ENCODE measurements around the gene TTC7B.
A peak's percentile ranks its signal among the peaks of the same experiment; 100 is the strongest.

Gene TTC7B

GRCh38 chr14:90805662-90806540 is 10.3 kb downstream of the TTC7B start:
- DNase-seq (ENCODE audit: low read depth, low spot score), result no peak

GRCh38 chr14:90805084-90805391 is 11.2 kb downstream of the TTC7B start:
- no peak for DNase-seq (ENCODE audit: low read depth, low spot score)

GRCh38 chr14:90804292-90805083 is 11.7 kb downstream of the TTC7B start:
- no peak for DNase-seq (ENCODE audit: low read depth, low spot score)

GRCh38 chr14:90803249-90803648 is 13.0 kb downstream of the TTC7B start:
- no peak for DNase-seq (ENCODE audit: low read depth, low spot score)

- DNase-seq (ENCODE audit: low read depth, low spot score), result no peak
Observed at GRCh38 chr14:90799420-90799819, 16.8 kb downstream of the TTC7B start.

GRCh38 chr14:90797919-90798318 is 18.3 kb downstream of the TTC7B start:
- no peak for DNase-seq (ENCODE audit: low read depth, low spot score)

- no peak for DNase-seq (ENCODE audit: low read depth, low spot score)
Observed at GRCh38 chr14:90797451-90797850, 18.8 kb downstream of the TTC7B start.

GRCh38 chr14:90796329-90796728 is 19.9 kb downstream of the TTC7B start:
- DNase-seq (ENCODE audit: low read depth, low spot score), result no peak

GRCh38 chr14:90795744-90796143 is 20.5 kb downstream of the TTC7B start:
- peak; percentile 58 for DNase-seq (ENCODE audit: low read depth, low spot score)

- DNase-seq (ENCODE audit: low read depth, low spot score), result no peak
Observed at GRCh38 chr14:90791486-90791885, 24.7 kb downstream of the TTC7B start.

GRCh38 chr14:90788031-90788430 is 28.2 kb downstream of the TTC7B start:
- DNase-seq (ENCODE audit: low read depth, low spot score), result no peak

GRCh38 chr14:90785876-90786450 is 30.3 kb downstream of the TTC7B start:
- no peak for DNase-seq (ENCODE audit: low read depth, low spot score)

- DNase-seq (ENCODE audit: low read depth, low spot score), result peak; percentile 26
Observed at GRCh38 chr14:90785471-90785870, 30.8 kb downstream of the TTC7B start.

- DNase-seq (ENCODE audit: low read depth, low spot score), result no peak
Observed at GRCh38 chr14:90784621-90785270, 31.5 kb downstream of the TTC7B start.

GRCh38 chr14:90783344-90783743 is 32.9 kb downstream of the TTC7B start:
- DNase-seq (ENCODE audit: low read depth, low spot score), result no peak

GRCh38 chr14:90782892-90783291 is 33.3 kb downstream of the TTC7B start:
- no peak for DNase-seq (ENCODE audit: low read depth, low spot score)

GRCh38 chr14:90781876-90782275 is 34.4 kb downstream of the TTC7B start:
- no peak for DNase-seq (ENCODE audit: low read depth, low spot score)

- peak; percentile 89 for DNase-seq (ENCODE audit: low read depth, low spot score)
Observed at GRCh38 chr14:90781344-90781761, 34.9 kb downstream of the TTC7B start.

- no peak for DNase-seq (ENCODE audit: low read depth, low spot score)
Observed at GRCh38 chr14:90780519-90780918, 35.7 kb downstream of the TTC7B start.

GRCh38 chr14:90778571-90779255 is 37.5 kb downstream of the TTC7B start:
- no peak for DNase-seq (ENCODE audit: low read depth, low spot score)

- no peak for DNase-seq (ENCODE audit: low read depth, low spot score)
Observed at GRCh38 chr14:90777830-90778485, 38.3 kb downstream of the TTC7B start.
